ENCODE measurements around the gene DEDD. TPM values are rescaled to one million over a fixed set of nuclear protein-coding genes. Genes with fewer than 3 reads are reported as not detected.

The DEDD gene
- polyA plus RNA-seq, 1 of the 3 experiments (the other 2 are of a cell fraction), result 45.0 TPM

DNA sequence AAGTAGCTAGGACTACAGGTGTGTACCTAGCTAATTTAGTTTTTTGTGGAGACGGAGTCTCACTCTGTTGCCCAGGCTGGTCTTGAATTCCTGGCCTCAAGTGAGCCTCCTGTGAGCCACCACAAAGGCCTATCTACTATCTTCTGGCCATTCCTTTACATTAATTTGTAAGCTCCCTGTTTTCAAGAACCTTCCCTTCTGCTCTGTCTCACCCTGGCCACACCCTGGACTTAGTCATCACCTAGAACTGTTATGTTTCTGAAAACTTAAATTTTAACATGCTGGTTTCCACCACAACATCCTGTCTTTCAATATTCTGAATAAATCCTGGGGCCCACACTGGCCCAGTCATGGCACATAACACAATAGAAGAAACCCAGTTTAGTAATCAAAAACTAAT, 49.7 kb upstream of the DEDD start (continued):
- TF ChIP-seq, protein P1, sequence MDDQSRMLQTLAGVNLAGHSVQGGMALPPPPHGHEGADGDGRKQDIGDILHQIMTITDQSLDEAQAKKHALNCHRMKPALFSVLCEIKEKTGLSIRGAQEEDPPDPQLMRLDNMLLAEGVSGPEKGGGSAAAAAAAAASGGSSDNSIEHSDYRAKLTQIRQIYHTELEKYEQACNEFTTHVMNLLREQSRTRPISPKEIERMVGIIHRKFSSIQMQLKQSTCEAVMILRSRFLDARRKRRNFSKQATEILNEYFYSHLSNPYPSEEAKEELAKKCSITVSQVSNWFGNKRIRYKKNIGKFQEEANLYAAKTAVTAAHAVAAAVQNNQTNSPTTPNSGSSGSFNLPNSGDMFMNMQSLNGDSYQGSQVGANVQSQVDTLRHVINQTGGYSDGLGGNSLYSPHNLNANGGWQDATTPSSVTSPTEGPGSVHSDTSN (IDR thresholded peaks at IDR 0.05), result no peak
- TF ChIP-seq FOSL2 (IDR thresholded peaks at IDR 0.05; ENCODE audit: borderline replicate concordance, low read depth), result no peak
- TF ChIP-seq, protein P2, sequence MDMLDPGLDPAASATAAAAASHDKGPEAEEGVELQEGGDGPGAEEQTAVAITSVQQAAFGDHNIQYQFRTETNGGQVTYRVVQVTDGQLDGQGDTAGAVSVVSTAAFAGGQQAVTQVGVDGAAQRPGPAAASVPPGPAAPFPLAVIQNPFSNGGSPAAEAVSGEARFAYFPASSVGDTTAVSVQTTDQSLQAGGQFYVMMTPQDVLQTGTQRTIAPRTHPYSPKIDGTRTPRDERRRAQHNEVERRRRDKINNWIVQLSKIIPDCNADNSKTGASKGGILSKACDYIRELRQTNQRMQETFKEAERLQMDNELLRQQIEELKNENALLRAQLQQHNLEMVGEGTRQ (IDR thresholded peaks at IDR 0.05; ENCODE audit: borderline replicate concordance, low read depth, low read length), result no peak
- TF ChIP-seq, protein P3, sequence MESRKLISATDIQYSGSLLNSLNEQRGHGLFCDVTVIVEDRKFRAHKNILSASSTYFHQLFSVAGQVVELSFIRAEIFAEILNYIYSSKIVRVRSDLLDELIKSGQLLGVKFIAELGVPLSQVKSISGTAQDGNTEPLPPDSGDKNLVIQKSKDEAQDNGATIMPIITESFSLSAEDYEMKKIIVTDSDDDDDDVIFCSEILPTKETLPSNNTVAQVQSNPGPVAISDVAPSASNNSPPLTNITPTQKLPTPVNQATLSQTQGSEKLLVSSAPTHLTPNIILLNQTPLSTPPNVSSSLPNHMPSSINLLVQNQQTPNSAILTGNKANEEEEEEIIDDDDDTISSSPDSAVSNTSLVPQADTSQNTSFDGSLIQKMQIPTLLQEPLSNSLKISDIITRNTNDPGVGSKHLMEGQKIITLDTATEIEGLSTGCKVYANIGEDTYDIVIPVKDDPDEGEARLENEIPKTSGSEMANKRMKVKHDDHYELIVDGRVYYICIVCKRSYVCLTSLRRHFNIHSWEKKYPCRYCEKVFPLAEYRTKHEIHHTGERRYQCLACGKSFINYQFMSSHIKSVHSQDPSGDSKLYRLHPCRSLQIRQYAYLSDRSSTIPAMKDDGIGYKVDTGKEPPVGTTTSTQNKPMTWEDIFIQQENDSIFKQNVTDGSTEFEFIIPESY (IDR thresholded peaks at IDR 0.05; ENCODE audit: borderline replicate concordance, low read depth), result no peak

DNA sequence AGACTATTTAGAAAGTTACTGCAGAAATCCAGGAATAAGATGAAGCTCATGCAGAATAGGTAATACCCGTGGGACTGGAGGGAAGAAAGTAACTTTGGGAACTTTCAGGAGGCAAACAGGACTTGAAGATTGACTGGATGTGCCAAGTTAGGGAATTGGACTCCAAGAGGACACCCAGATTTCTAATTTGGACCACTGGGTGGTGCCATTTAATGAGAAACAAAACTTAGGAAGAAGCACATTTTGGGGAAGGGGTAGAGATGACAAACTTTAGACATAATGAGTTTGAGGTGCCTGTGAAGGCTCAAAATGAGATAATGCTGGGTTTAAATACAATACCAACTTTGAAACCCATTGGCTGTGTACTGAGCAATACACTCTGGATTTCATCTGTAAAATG, 48.2 kb upstream of the DEDD start:
- peaks cover 0 to 2% of the 10 kb centered on the region in 2 experiments for H3K36me3 ChIP-seq (replicated peaks in 1 of 2; ENCODE audit: control insufficient read depth in 1 of 2, insufficient read depth in 2 of 2, low read length in 1 of 2)
- H3K4me1 ChIP-seq (ENCODE audit: control insufficient read depth in 1 of 2, insufficient read depth in 2 of 2, low read depth in 1 of 2, low read length in 1 of 2), result peaks cover 0 to 21% of the 10 kb centered on the region in 2 experiments; a peak in 2 of 4 replicates
- no peak overlapping the region for H3K4me2 ChIP-seq
- H3K79me2 ChIP-seq (ENCODE audit: insufficient read depth), result peaks cover 16% of the 10 kb centered on the region
- no peak overlapping the region for H3K9ac ChIP-seq
- no peaks in the 10 kb centered on the region for H3K27me3 ChIP-seq (ENCODE audit: insufficient read depth)
- WGBS (ENCODE audit: low lambda C conversion rate), result 23% methylated on average over 1 of the region's 1 CpG
- ChIA-PET POLR2A (no interaction called here), CTCF (interaction anchor here (0.7 to 5.6 kb wide), 4 partner anchors 12 to 193 kb away, joined by 3 to 32 read pairs (median 6); partner anchors contain the start of gene PPOX)
- H3F3A ChIP-seq (replicated peaks; ENCODE audit: insufficient read depth), result peaks cover 10% of the 10 kb centered on the region
- H3K9me2 ChIP-seq, result no peaks in the 10 kb centered on the region
- no peak for DNase-seq
- no peaks in the 10 kb centered on the region for H3K9me3 ChIP-seq
- no peak overlapping the region for H2AFZ ChIP-seq (ENCODE audit: low read depth)
- no peak overlapping the region for H3K27ac ChIP-seq (ENCODE audit: low read depth in 2 of 2, low read length in 1 of 2)
- H4K20me1 ChIP-seq (ENCODE audit: insufficient read depth), result no peaks in the 10 kb centered on the region
- TF ChIP-seq POLR2AphosphoS5 (IDR thresholded peaks at IDR 0.05; ENCODE audit: low read depth, low read length), result no peak
- TF ChIP-seq, protein P4, sequence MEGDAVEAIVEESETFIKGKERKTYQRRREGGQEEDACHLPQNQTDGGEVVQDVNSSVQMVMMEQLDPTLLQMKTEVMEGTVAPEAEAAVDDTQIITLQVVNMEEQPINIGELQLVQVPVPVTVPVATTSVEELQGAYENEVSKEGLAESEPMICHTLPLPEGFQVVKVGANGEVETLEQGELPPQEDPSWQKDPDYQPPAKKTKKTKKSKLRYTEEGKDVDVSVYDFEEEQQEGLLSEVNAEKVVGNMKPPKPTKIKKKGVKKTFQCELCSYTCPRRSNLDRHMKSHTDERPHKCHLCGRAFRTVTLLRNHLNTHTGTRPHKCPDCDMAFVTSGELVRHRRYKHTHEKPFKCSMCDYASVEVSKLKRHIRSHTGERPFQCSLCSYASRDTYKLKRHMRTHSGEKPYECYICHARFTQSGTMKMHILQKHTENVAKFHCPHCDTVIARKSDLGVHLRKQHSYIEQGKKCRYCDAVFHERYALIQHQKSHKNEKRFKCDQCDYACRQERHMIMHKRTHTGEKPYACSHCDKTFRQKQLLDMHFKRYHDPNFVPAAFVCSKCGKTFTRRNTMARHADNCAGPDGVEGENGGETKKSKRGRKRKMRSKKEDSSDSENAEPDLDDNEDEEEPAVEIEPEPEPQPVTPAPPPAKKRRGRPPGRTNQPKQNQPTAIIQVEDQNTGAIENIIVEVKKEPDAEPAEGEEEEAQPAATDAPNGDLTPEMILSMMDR (IDR thresholded peaks at IDR 0.05), result peak; percentile 50
- TF ChIP-seq RAD21 (IDR thresholded peaks at IDR 0.05; ENCODE audit: low read length), result peak; percentile 38; the same call in 1 of the 2 replicates
- H3K4me3 ChIP-seq (ENCODE audit: low read depth in 2 of 2, low read length in 1 of 2), result no peak overlapping the region

DNA sequence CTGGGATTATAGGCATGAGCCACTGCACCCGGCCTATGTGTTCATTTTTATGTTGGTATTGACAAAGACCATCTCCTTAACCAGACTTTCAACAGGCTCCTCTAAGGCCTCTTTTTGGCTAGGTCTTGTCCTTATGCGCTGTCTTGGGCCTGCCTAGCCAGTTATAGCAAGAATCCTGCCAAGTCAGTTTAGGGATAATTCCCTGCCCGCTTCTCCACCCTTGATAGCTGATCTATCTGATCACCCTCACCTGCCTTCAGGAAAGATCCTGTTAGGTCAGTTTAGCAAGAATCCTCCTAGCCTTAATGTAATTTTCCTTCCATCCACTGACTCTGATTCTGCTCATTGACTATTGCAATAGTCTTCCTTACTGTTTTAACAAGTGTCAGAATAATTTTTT, 47.2 kb upstream of the DEDD start:
- Histone ChIP-seq H3F3A (replicated peaks; ENCODE audit: insufficient read depth) (peaks cover 10% of the 10 kb centered on the region), H4K20me1 (ENCODE audit: insufficient read depth) (no peaks in the 10 kb centered on the region), H3K36me3 (replicated peaks in 1 of 2; ENCODE audit: control insufficient read depth in 1 of 2, insufficient read depth in 2 of 2, low read length in 1 of 2) (peaks cover 6 to 11% of the 10 kb centered on the region in 2 experiments), H3K27ac (ENCODE audit: low read depth in 2 of 2, low read length in 1 of 2) (no peak overlapping the region), H3K9me3 (no peaks in the 10 kb centered on the region), H2AFZ (ENCODE audit: low read depth) (no peak overlapping the region), H3K4me1 (ENCODE audit: control insufficient read depth in 1 of 2, insufficient read depth in 2 of 2, low read depth in 1 of 2, low read length in 1 of 2) (peaks cover 0 to 18% of the 10 kb centered on the region in 2 experiments; a peak in 1 of 4 replicates), H3K79me2 (ENCODE audit: insufficient read depth) (peaks cover 17% of the 10 kb centered on the region), H3K27me3 (ENCODE audit: insufficient read depth) (no peaks in the 10 kb centered on the region), H3K4me2 (no peak overlapping the region), H3K9me2 (no peaks in the 10 kb centered on the region), H3K9ac (no peak overlapping the region), H3K4me3 (ENCODE audit: low read depth in 2 of 2, low read length in 1 of 2) (no peak overlapping the region)
- DNase-seq, result no peak
- ChIA-PET CTCF (interaction anchor here (0.9 to 5.6 kb wide), 3 partner anchors 13 to 202 kb away, joined by 3 to 32 read pairs (median 5); no protein-coding TSS in a partner anchor), POLR2A (no interaction called here)
- WGBS (ENCODE audit: low lambda C conversion rate), result 91% methylated on average over 3 of the region's 3 CpGs
- no peak for TF ChIP-seq FOSL2 (IDR thresholded peaks at IDR 0.05; ENCODE audit: borderline replicate concordance, low read depth)
- TF ChIP-seq, protein P2 (IDR thresholded peaks at IDR 0.05; ENCODE audit: borderline replicate concordance, low read depth, low read length), result no peak
- TF ChIP-seq NFIC (IDR thresholded peaks at IDR 0.05; ENCODE audit: borderline replicate concordance), result no peak
- TF ChIP-seq, protein P3 (IDR thresholded peaks at IDR 0.05; ENCODE audit: borderline replicate concordance, low read depth), result no peak
- TF ChIP-seq, protein P5, sequence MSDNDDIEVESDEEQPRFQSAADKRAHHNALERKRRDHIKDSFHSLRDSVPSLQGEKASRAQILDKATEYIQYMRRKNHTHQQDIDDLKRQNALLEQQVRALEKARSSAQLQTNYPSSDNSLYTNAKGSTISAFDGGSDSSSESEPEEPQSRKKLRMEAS (IDR thresholded peaks at IDR 0.05; ENCODE audit: low read depth), result no peak
- no peak for TF ChIP-seq RFX5 (IDR thresholded peaks at IDR 0.05; ENCODE audit: low read length)
- no peak for TF ChIP-seq CHD2 (IDR thresholded peaks at IDR 0.05; ENCODE audit: low read length, partially characterized antibody)
- no peak for TF ChIP-seq GABPA (IDR thresholded peaks at IDR 0.05; ENCODE audit: low read depth)
- no peak for TF ChIP-seq TAF1 (IDR thresholded peaks at IDR 0.05; ENCODE audit: borderline replicate concordance, low read depth, low read length)
- TF ChIP-seq FOXJ3 (CRISPR knock-in tag; IDR thresholded peaks at IDR 0.05), result no peak
- TF ChIP-seq ELF1 (IDR thresholded peaks at IDR 0.05), result no peak
